ENCODE results near the gene XKR3.
"Not testable (repeated sequence)": the region's sequence is repeated elsewhere in the genome, so short reads cannot be mapped to it uniquely, and the experiment has no call there.

The XKR3 gene

GRCh38 chr22:16827506-16827905 is 2.3 kb upstream of the XKR3 start:
- no peak overlapping the region for H3K27ac Mint-ChIP-seq
- H3K4me3 Mint-ChIP-seq, result no peak overlapping the region
- H3K4me1 Mint-ChIP-seq (ENCODE audit: low read depth), result peaks cover 14% of the 10 kb centered on the region
- peaks cover 4% of the 10 kb centered on the region for H3K9me3 Mint-ChIP-seq
- H3K36me3 Mint-ChIP-seq (ENCODE audit: low read depth), result no peaks in the 10 kb centered on the region
- H3K27me3 Mint-ChIP-seq (ENCODE audit: low read depth), result no peaks in the 10 kb centered on the region

- Mint-ChIP-seq H3K9me3 (peaks cover 4% of the 10 kb centered on the region), H3K36me3 (ENCODE audit: low read depth) (no peaks in the 10 kb centered on the region), H3K4me3 (no peak overlapping the region), H3K27me3 (ENCODE audit: low read depth) (peaks cover 12% of the 10 kb centered on the region), H3K27ac (no peak overlapping the region), H3K4me1 (ENCODE audit: low read depth) (peaks cover under 1% of the 10 kb centered on the region)
Measured at GRCh38 chr22:16819249-16819648, 6.0 kb downstream of the XKR3 start.

- Mint-ChIP-seq H3K9me3 (peaks cover 4% of the 10 kb centered on the region), H3K27ac (no peak overlapping the region)
Measured at GRCh38 chr22:16818538-16818937, 6.7 kb downstream of the XKR3 start.

GRCh38 chr22:16815073-16815472 is 10.1 kb downstream of the XKR3 start:
- no peaks in the 10 kb centered on the region for H3K9me3 Mint-ChIP-seq
- H3K4me1 Mint-ChIP-seq (ENCODE audit: low read depth), result peaks cover 2% of the 10 kb centered on the region

More at GRCh38 chr22:16818538-16818937, 6.7 kb downstream of the XKR3 start:
- H3K36me3 Mint-ChIP-seq (ENCODE audit: low read depth), result no peaks in the 10 kb centered on the region
- no peak overlapping the region for H3K4me3 Mint-ChIP-seq
- H3K27me3 Mint-ChIP-seq (ENCODE audit: low read depth), result peaks cover 12% of the 10 kb centered on the region
- H3K4me1 Mint-ChIP-seq (ENCODE audit: low read depth), result no peaks in the 10 kb centered on the region

GRCh38 chr22:16810188-16810802 is 14.9 kb downstream of the XKR3 start:
- Mint-ChIP-seq H3K9me3 (no peaks in the 10 kb centered on the region), H3K4me3 (no peak overlapping the region), H3K27me3 (ENCODE audit: low read depth) (peaks cover 5% of the 10 kb centered on the region), H3K36me3 (ENCODE audit: low read depth) (no peaks in the 10 kb centered on the region), H3K27ac (no peak overlapping the region), H3K4me1 (ENCODE audit: low read depth) (peaks cover 2% of the 10 kb centered on the region)

More at GRCh38 chr22:16815073-16815472, 10.1 kb downstream of the XKR3 start:
- H3K27me3 Mint-ChIP-seq (ENCODE audit: low read depth), result peaks cover 12% of the 10 kb centered on the region
- H3K36me3 Mint-ChIP-seq (ENCODE audit: low read depth), result no peaks in the 10 kb centered on the region
- no peak overlapping the region for H3K4me3 Mint-ChIP-seq
- no peak overlapping the region for H3K27ac Mint-ChIP-seq

- Mint-ChIP-seq H3K9me3 (no peaks in the 10 kb centered on the region), H3K4me1 (ENCODE audit: low read depth) (peaks cover 2% of the 10 kb centered on the region), H3K27me3 (ENCODE audit: low read depth) (peaks cover 4% of the 10 kb centered on the region), H3K4me3 (no peak overlapping the region), H3K36me3 (ENCODE audit: low read depth) (no peaks in the 10 kb centered on the region), H3K27ac (no peak overlapping the region)
Measured at GRCh38 chr22:16808744-16809143, 16.5 kb downstream of the XKR3 start.

GRCh38 chr22:16807109-16807508 is 18.1 kb downstream of the XKR3 start:
- no peaks in the 10 kb centered on the region for H3K36me3 Mint-ChIP-seq (ENCODE audit: low read depth)
- H3K27me3 Mint-ChIP-seq (ENCODE audit: low read depth), result peaks cover 5% of the 10 kb centered on the region
- peaks cover 2% of the 10 kb centered on the region for H3K4me1 Mint-ChIP-seq (ENCODE audit: low read depth)
- H3K27ac Mint-ChIP-seq, result no peak overlapping the region
- no peak overlapping the region for H3K4me3 Mint-ChIP-seq
- H3K9me3 Mint-ChIP-seq, result no peaks in the 10 kb centered on the region

GRCh38 chr22:16806401-16806800 is 18.8 kb downstream of the XKR3 start:
- Mint-ChIP-seq H3K27me3 (ENCODE audit: low read depth) (peaks cover 9% of the 10 kb centered on the region), H3K4me3 (no peak overlapping the region), H3K4me1 (ENCODE audit: low read depth) (peaks cover 2% of the 10 kb centered on the region), H3K9me3 (no peaks in the 10 kb centered on the region), H3K36me3 (ENCODE audit: low read depth) (no peaks in the 10 kb centered on the region), H3K27ac (no peak overlapping the region)

GRCh38 chr22:16804882-16805281 is 20.3 kb downstream of the XKR3 start:
- no peaks in the 10 kb centered on the region for H3K9me3 Mint-ChIP-seq
- H3K4me1 Mint-ChIP-seq (ENCODE audit: low read depth), result no peaks in the 10 kb centered on the region
- peaks cover 9% of the 10 kb centered on the region for H3K27me3 Mint-ChIP-seq (ENCODE audit: low read depth)
- no peak overlapping the region for H3K27ac Mint-ChIP-seq
- no peak overlapping the region for H3K4me3 Mint-ChIP-seq
- H3K36me3 Mint-ChIP-seq (ENCODE audit: low read depth), result no peaks in the 10 kb centered on the region

- Mint-ChIP-seq H3K36me3 (ENCODE audit: low read depth) (no peaks in the 10 kb centered on the region), H3K27ac (no peak overlapping the region), H3K27me3 (ENCODE audit: low read depth) (peaks cover 9% of the 10 kb centered on the region), H3K4me3 (no peak overlapping the region), H3K4me1 (ENCODE audit: low read depth) (no peaks in the 10 kb centered on the region), H3K9me3 (no peaks in the 10 kb centered on the region)
Measured at GRCh38 chr22:16803255-16803917, 21.8 kb downstream of the XKR3 start.

GRCh38 chr22:16801571-16801970 is 23.6 kb downstream of the XKR3 start:
- H3K4me1 Mint-ChIP-seq (ENCODE audit: low read depth), result no peaks in the 10 kb centered on the region
- H3K9me3 Mint-ChIP-seq, result no peaks in the 10 kb centered on the region
- H3K27me3 Mint-ChIP-seq (ENCODE audit: low read depth), result peaks cover 9% of the 10 kb centered on the region
- no peak overlapping the region for H3K27ac Mint-ChIP-seq
- H3K36me3 Mint-ChIP-seq (ENCODE audit: low read depth), result no peaks in the 10 kb centered on the region
- H3K4me3 Mint-ChIP-seq, result no peak overlapping the region

GRCh38 chr22:16801088-16801487 is 24.1 kb downstream of the XKR3 start:
- Mint-ChIP-seq H3K27me3 (ENCODE audit: low read depth) (peaks cover 9% of the 10 kb centered on the region), H3K4me3 (no peak overlapping the region), H3K4me1 (ENCODE audit: low read depth) (no peaks in the 10 kb centered on the region), H3K36me3 (ENCODE audit: low read depth) (no peaks in the 10 kb centered on the region), H3K9me3 (no peaks in the 10 kb centered on the region), H3K27ac (no peak overlapping the region)

- H3K4me3 Mint-ChIP-seq, result no peak overlapping the region
- no peaks in the 10 kb centered on the region for H3K4me1 Mint-ChIP-seq (ENCODE audit: low read depth)
- H3K27ac Mint-ChIP-seq, result no peak overlapping the region
- H3K9me3 Mint-ChIP-seq, result no peaks in the 10 kb centered on the region
- peaks cover 9% of the 10 kb centered on the region for H3K27me3 Mint-ChIP-seq (ENCODE audit: low read depth)
- no peaks in the 10 kb centered on the region for H3K36me3 Mint-ChIP-seq (ENCODE audit: low read depth)
Measured at GRCh38 chr22:16800358-16800757, 24.9 kb downstream of the XKR3 start.

GRCh38 chr22:16795504-16795903 is 29.7 kb downstream of the XKR3 start:
- not testable (repeated sequence) for H3K27me3 Mint-ChIP-seq (ENCODE audit: low read depth); H3K4me1 Mint-ChIP-seq (ENCODE audit: low read depth); H3K27ac Mint-ChIP-seq; H3K36me3 Mint-ChIP-seq (ENCODE audit: low read depth); H3K9me3 Mint-ChIP-seq; H3K4me3 Mint-ChIP-seq

- Mint-ChIP-seq H3K27me3 (ENCODE audit: low read depth) (peaks cover 9% of the 10 kb centered on the region), H3K27ac (no peak overlapping the region), H3K36me3 (ENCODE audit: low read depth) (no peaks in the 10 kb centered on the region), H3K4me1 (ENCODE audit: low read depth) (peaks cover 5% of the 10 kb centered on the region), H3K9me3 (no peaks in the 10 kb centered on the region), H3K4me3 (no peak overlapping the region)
Measured at GRCh38 chr22:16793831-16794230, 31.4 kb downstream of the XKR3 start.

All from T-helper 1 cell treated with Interleukin-12 subunit alpha and Interleukin-12 subunit beta and Interleukin-4 antibody, amounts not matched to agents 30 μg/mL and 1 μg/mL, for 36 hours (primary cell).